Renal cortex interstitium (tissue), 11 donors: ENCODE data around the gene ZNF311. TPM values are rescaled to one million over a fixed set of nuclear protein-coding genes. Genes with fewer than 3 reads are reported as not detected.
"Not testable (repeated sequence)": the region's sequence is repeated elsewhere in the genome, so short reads cannot be mapped to it uniquely, and the experiment has no call there.

Source experiments
- DNase-seq, 11 donors: peaks; one replicate each; pipeline ENCODE4 v3.0.0-alpha.2; 2013; ENCODE audit warnings: low read depth in 9 of 11, low spot score in 4 of 11; ENCODE audit errors: extremely low read depth in 1 of 11
- polyA plus RNA-seq, 3 donors: library from polyadenylated mRNA; unstranded; fragments of 120-200 nt; gene quantifications; one replicate each; pipeline ENCODE4 v1.2.1, GENCODE V29; 2013; ENCODE audit not compliant: insufficient read length in 3 of 3

Gene ZNF311
- polyA plus RNA-seq, 3 donors: 5.4 to 7.0 (median 6.7) TPM

GRCh38 chr6:28965706-28966105 is 39.4 kb downstream of the ZNF311 start:
- DNase-seq: no peak

DNA sequence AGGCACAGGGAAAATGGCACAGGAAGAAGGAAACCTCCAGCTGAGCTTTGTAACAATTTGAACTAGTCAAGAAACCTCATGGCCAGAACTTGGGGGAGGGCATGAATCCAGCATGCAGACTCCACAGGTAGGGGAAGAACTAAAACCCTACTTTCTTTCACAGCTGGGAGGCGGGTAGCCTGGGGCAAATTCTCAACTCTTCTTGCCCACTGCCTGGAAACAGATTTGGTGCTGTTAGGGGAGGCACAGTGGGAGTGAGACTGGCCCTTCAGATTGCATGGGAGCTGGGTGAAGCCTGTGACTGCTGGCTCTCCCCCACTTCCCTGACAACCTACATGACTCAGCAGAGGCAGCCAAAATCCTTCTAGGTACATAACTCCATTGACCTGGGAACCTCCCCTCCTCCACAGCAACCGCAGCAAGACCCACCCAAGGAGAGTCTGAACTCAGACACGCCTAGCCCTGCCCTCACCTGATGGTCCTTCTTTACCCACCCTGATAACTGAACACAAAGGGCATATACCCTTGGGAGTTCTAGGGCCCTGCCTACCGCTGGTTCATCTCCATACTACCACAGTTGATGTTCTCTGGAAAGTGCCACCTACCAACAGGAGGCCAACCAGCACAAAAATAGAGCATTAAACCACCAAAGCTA is 44.1 kb downstream of the ZNF311 start:
- DNase-seq: no peak

DNA sequence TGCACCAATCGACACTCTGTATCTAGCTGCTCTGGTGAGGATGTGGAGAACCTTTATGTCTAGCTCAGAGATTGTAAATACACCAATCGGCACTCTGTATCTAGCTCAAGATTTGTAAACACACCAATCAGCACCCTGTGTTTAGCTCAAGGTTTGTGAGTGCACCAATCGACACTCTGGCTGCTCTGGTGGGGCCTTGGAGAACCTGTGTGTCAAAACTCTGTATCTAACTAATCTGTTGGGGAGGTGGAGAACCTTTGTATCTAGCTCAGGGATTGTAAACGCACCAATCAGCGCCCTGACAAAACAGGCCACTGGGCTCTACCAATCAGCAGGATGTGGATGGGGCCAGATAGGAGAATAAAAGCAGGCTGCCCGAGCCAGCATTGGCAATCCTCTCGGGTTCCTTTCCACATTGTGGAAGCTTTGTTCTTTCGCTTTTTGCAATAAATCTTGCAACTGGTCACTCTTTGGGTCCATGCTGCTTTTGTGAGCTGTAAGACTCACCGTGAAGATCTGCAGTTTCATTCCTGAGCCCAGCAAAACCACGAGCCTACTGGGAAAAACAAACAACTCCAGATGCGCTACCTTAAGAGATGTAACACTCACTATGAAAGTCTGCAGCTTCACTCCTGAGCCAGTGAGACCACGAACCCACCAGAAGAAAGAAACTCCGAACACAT is 46.4 kb downstream of the ZNF311 start:
- DNase-seq: not testable (repeated sequence)

GRCh38 chr6:28957795-28958314 is 47.3 kb downstream of the ZNF311 start:
- DNase-seq: not testable (repeated sequence)

GRCh38 chr6:28956331-28956730 is 48.8 kb downstream of the ZNF311 start:
- no peak for DNase-seq

- DNase-seq: peak in 2 of 11 donors; percentile 12 to 33
These were observed 51.4 kb downstream of the ZNF311 start for GRCh38 chr6:28953585-28954258.

DNA sequence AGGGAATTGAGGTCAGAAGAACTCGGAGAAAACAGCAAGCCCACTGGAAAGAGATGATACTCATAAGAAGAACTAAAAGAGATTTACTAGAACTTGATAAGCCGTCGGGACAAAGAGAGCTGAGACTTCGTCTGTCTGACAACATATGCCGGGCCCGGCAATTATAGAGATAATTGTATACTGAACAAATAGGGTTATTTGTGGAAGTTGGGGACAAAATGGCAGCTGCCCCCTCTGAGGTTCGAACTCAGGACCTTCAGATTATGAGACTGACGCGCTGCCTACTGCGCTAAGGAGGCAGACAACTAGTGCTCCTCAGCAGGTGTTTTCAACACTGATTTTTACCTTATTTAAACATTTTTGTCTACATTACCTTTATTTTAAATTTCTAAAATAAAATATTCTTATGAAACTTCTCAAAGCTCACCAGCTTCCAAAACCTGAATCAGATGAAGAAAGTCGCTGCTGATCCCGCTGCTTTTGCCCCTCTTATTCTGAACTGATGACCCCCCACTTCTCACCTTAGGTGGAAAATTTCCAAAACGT is 52.0 kb downstream of the ZNF311 start:
- DNase-seq: peak in 2 of 11 donors; percentile 16 to 22

- not testable (repeated sequence) for DNase-seq
These were observed 55.4 kb downstream of the ZNF311 start for GRCh38 chr6:28949656-28950195.

GRCh38 chr6:28948782-28949486 is 56.2 kb downstream of the ZNF311 start:
- no peak for DNase-seq

DNA sequence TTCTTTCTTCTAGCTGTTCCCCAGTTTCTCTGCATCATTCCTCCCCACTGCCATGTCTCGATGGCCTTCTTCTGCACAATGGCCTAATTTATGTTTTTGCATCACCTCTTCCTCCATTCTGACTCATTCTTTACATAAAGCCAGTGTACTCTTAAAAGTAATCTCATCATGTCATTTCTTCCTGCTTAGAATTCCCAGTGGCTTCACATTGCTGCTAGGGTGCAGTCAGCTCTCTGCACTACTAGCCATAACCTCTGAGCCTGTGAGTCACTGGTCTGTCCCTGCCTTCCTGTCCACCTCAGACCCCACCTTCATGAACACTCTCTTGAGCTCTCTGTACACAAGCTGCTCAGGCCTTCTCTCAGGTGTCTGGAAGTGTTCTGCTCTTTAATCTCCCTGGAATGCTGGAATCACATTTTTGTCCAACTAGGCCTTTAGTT is 57.3 kb downstream of the ZNF311 start:
- no peak for DNase-seq

GRCh38 chr6:28947067-28947765 is 57.9 kb downstream of the ZNF311 start:
- no peak for DNase-seq

- DNase-seq: no peak
These were observed 59.8 kb downstream of the ZNF311 start for GRCh38 chr6:28945349-28945748.

Other genes with a start within 250 kb of the ZNF311 start
- 10 to 100 TPM; 73.7 to 91.1 (median 77.0) TPM for gene TRIM27, start 81.3 kb downstream of the ZNF311 start, polyA plus RNA-seq
- not detected for gene OR2W1, start 39.9 kb upstream of the ZNF311 start, polyA plus RNA-seq
- not detected for gene OR2B3, start 82.0 kb upstream of the ZNF311 start, polyA plus RNA-seq
- not detected for gene OR2J1, start 94.2 kb upstream of the ZNF311 start, polyA plus RNA-seq
- not detected for gene OR2J3, start 102.7 kb upstream of the ZNF311 start, polyA plus RNA-seq
- gene OR2J2, start 165.6 kb upstream of the ZNF311 start, polyA plus RNA-seq: not detected